ENCODE data around the gene KHK.
A peak's percentile ranks its signal among the peaks of the same experiment; 100 is the strongest.

KHK gene

DNA sequence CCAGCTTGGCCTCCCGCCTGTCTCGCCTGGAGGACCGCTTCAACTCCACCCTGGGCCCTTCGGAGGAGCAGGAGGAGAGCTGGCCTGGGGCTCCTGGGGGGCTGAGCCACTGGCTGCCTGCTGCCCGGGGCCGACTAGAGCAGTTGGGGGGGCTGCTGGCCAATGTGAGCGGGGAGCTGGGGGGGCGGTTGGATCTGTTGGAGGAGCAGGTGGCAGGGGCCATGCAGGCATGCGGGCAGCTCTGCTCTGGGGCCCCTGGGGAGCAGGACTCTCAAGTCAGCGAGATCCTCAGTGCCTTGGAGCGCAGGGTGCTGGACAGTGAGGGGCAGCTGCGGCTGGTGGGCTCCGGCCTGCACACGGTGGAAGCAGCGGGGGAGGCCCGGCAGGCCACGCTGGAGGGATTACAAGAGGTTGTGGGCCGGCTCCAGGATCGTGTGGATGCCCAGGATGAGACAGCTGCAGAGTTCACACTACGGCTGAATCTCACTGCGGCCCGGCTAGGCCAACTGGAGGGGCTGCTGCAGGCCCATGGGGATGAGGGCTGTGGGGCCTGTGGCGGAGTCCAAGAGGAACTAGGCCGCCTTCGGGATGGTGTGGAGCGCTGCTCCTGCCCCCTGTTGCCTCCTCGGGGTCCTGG is 3.7 kb upstream of the KHK start:
- no peak for DNase-seq

DNA sequence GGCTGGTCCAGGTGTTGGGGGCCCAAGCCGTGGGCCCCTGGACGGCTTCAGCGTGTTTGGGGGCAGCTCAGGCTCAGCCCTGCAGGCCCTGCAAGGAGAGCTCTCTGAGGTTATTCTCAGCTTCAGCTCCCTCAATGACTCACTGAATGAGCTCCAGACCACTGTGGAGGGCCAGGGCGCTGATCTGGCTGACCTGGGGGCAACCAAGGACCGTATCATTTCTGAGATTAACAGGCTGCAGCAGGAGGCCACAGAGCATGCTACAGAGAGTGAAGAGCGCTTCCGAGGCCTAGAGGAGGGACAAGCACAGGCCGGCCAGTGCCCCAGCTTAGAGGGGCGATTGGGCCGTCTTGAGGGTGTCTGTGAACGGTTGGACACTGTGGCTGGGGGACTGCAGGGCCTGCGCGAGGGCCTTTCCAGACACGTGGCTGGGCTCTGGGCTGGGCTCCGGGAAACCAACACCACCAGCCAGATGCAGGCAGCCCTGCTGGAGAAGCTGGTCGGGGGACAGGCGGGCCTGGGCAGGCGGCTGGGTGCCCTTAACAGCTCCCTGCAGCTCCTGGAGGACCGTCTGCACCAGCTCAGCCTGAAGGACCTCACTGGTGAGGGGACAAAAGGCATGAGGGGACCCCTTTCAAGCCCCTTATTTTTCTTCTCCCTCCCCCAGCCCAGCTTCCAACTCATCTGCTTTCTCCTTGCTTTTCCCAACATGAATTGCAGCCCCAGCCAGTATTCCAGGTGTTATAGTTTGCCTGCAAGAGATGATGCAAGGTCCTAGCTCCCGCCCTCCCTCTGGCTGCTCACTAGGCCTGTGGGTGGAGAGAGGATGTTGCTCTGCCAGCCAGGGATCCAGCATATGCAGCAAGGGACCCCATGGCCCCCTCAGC is 2.9 kb upstream of the KHK start:
- DNase-seq: no peak

DNA sequence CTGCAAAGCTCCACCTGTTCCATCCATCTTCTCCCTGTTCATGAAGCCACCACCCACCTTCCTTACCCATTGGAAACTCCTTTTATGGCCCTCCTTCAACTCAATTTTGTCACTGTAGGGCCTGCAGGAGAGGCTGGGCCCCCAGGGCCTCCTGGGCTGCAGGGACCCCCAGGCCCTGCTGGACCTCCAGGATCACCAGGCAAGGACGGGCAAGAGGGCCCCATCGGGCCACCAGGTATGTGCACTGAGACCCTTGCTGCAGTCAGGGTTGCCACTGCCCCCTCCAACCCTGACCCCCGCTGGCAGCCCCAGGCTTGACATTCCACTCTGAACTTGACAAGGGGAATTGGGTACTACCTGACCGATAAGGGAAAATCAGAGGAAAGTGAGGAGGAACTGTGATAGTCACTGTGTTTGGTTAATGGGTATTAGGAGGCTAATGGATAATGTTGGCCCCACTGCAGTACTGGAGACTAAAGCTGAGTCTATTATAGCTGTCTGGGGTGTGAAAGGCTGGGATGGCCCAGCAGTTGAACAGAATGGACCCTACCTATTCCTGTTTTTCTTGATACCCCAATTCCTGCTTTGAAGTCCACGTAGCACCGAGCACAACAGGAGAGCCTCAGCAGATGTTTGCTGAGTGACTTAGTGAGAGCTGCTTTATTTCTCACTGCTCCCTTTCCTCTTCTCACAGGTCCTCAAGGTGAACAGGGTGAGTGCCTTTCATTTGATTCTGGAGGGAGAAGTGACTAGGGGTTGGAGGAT is 2.1 kb upstream of the KHK start:
- DNase-seq: no peak

DNA sequence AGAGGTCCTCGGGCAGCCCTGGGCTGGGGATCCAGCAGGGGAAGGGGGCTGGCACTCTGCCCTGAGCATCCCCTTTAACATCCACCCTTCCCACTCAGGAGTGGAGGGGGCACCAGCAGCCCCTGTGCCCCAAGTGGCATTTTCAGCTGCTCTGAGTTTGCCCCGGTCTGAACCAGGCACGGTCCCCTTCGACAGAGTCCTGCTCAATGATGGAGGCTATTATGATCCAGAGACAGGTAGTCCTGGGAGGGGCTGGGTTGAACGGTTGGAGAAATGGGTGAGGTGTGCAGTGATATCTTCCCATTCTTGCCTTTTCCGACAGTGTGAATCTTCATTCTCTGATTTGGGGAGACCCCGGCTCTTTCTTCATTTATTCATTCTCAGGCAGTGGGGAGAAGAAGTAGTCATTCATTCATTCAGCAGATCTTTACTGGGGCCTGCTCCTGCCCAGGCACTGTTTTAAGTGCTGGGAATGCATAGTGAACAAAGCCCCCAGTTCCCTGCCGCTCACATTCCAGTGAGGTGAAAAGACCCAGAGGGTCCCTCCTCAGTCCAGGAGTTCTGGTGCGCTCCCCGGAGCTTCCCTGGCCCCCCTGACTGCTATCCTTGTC is 1.4 kb upstream of the KHK start:
- no peak for DNase-seq

DNA sequence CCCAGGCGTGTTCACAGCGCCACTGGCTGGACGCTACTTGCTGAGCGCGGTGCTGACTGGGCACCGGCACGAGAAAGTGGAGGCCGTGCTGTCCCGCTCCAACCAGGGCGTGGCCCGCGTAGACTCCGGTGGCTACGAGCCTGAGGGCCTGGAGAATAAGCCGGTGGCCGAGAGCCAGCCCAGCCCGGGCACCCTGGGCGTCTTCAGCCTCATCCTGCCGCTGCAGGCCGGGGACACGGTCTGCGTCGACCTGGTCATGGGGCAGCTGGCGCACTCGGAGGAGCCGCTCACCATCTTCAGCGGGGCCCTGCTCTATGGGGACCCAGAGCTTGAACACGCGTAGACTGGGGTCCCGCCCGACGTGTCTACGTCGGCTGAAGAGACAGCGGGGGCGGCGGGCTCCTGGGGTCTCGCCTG is 891 bp upstream of the KHK start:
- DNase-seq: peak; percentile 36

DNA sequence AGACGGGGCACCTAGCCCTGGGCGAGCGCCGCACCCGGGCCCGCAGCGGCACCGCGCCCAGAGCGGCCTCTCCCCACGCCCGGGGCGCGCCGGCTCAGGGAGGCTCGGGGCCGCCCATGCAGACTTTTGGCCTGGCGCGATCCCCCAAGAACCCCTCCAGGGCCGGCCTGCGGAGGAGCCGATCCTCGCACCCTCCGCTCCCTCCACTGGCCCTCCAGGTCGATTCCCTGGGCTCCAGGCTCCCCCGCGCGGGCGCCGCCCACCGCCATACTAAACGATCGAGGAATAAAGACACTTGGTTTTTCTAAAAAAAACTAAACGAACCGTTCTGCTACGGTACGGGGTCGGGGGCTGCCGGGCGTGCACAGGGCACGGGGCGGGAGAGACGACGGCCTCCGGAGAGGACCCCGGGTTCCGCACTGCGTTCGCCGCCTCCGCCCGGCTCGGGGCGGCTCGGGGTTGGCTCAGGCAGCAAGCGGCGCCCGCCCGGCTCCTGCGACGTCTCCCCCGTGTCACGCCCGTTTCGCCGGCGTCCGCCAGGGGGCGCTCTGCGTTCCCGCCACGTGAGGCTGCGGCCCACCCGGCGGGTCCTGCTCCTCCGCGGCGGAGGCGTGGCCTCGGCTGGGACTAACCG is 365 bp upstream of the KHK start:
- DNase-seq: peak; percentile 97

DNA sequence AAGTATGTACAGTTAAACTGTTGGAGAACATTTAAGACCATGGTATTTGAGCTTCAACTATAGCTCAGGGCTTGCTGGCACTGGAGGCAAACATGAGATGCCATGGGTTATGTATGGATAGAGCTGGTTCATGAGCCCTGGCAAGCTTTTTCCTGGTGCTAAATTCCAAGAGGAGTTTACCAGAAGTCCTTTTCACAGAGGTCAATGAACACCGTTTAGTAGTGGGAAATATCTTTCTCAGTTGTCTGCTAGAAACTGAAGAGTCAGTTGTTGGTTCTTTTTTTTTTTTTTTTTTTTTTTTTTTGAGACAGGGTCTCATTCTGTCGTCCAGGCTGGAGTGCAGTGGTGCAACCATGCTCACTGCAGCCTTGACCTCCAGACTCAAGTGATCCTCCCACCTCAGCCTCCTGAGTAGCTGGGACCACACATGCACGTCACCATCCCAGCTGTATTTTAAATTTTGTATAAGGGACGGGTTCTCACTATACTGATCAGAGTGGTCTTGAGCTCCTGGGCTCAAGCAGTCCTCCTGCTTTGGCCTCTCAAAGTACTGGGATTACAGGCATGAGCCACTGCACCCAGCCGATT is 1.3 kb downstream of the KHK start:
- DNase-seq: no peak

DNA sequence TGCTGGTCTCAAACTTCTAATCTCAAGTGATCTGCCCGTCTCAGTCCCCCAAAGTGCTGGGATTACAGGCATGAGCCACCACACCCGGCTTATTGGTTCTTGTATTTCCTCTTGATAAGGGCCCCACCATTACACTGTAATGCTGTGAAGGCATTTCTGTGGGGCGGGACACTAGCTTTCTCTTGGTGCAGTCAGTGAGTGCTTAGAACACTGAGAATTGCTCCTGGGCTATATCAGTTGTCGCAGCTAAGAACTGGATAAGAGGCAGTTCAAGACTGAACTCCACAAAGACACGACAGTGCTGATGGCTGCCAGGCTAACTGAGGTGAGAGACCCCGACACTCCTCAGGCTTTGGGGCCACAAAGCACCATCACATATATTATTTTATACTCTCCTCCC is 2.1 kb downstream of the KHK start:
- no peak for DNase-seq

DNA sequence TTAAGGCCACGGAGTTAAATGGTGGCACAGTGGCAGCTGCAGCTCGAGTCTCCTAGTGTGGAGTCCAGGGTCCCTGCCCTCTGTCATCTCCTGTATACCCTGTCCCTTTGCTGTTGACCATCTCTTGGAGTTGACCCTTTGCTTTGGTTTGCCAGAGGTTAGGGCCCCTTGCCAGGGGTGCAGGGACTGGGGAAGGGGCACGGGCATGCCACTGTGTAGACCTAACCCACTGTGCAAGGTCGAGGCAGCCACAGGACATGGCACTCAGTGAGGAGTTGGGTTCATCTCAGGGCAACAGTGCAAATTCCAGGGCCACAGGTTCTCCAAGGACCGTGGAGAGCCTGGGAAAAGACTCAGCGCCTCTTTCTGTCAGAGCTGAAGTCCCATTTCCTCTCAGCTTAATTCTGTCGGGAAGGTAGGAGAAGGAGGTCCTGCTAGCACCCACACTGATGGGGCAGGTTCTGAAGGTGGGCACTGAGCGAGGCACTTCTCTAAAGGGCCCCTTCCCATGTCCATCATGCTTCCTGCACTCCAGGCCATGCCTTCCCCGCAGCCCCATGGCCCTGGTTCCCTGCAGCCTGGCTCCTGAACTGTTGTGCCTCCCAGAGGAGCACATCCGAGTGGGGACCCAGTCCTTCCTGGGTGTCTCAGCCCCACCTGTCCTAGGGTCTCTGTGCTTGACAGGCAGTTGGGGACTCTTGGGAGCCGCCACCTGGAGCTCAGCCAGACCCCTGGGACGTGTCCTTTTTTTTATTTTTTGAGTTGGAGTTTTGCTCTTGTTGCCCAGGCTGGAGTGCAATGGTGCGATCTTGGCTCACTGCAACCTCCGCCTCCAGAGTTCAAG is 2.8 kb downstream of the KHK start:
- DNase-seq: no peak

DNA sequence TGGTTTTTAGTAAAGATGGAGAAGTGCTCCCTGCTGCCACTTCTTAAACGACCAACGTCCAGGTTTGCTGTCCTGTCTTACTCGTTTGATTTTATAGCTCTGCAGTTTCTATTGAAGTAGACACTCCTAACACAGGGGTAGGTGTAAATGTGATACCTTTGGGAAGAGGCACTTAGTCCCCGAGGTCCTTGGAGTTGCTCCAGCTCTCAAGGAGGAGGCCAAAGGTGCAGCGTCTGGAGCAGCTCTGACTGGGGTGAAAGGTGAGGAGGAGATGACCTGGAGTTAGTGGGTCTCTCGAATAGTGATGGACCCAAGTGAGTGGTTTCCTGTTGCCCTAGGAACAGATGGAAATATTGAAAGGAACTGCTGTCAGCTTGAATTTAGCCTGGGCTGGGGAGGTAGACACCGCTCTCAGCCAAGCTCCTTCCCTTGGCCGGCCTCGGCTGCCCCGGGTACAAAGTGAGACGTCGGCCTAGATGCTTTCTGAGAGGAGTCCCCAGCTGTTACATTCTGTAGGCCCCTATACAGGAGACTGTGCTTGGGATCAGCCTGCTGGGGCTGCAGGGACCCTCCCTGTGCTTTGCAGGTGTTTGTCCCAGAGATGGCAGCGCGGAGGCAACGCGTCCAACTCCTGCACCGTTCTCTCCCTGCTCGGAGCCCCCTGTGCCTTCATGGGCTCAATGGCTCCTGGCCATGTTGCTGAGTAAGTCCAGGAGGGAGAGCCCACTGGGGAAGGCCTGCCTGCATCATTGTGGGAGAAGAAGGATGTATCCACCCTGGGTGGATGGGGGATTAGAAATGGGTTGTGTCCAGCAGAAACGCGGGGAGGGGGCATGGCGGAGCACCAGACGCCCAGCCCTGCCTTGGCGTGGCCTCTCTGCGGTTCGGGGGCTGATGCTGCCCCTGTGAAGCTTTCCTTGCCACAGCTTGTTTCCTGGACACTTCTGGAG is 5.4 kb downstream of the KHK start:
- DNase-seq: no peak

DNA sequence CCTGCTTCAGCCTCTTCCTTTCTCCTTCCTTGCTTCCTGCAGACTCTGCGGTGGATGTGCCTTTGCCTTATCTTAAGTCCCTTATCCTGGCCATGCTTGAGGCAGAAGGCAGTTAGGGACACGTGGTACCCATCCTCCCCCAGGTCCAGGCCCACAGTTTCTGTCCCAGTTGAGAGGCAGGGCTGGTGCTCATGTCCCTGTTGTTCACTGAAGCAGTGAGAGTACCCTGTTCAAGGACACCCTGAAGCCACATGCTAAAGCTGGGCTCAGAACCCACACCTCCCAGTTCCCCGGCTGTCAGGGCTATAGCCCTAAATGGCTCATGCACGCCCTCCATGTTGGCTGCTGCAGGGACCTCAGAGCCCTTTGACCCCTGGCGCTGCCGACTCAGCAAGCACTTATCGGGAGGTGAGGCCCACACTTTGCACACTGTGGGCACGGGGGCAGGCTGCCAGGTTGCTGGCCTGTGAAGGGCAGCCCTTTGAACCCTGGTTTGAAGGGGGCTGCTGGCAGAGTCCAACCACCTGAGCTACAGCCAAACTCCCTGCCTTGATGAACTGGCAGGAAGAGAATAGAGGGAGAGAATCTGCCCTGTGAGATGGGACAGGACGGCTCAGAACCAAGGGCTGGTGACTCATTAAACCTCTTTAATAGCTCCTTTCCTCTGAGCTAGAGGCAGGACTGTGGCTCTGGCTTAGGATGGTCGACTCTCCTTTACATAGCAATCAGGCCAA is 6.3 kb downstream of the KHK start:
- no peak for DNase-seq

DNA sequence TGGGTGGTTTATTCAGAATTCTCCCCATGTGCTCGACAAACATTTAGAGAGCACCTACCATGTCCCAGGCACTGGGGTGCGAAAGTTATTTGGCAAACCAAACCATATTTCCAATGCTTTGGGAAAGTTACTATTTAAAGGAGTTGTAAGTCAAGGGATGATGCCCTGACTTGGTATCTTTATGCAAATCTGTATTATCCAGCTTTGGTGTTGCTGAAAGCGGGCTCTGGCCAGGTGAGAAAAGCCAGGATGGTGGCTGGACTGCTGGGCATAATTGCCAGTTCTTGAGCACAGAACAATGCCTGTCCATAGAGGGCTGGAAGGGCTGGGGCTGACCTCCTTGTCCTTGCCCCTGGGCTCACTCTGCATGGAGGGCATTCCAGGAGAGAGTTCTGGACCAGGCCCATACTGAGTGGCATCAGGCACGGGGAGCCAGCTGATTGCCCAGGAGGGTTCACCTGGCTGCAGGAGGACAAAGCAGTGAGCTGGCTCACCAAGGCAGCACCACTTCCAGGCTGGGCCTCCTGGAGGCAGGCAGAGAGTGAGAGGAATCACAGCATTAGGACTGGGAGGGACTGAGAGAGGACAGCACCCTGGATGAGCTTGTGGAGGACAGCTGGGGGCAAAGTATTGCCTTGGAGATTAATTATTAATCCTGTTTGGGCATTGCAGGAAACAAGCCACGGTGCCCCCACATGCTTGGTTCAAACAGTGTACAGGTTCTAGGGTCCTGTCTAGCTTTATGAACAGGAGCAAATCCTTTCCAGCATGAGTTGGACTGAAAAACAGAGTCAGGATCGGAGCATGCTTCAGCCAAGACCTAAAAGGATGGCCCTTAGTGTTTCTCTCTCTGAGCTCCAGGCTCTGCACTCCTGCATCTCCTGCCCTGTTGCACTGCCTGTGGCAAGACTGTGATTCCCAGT is 7.1 kb downstream of the KHK start:
- no peak for DNase-seq

DNA sequence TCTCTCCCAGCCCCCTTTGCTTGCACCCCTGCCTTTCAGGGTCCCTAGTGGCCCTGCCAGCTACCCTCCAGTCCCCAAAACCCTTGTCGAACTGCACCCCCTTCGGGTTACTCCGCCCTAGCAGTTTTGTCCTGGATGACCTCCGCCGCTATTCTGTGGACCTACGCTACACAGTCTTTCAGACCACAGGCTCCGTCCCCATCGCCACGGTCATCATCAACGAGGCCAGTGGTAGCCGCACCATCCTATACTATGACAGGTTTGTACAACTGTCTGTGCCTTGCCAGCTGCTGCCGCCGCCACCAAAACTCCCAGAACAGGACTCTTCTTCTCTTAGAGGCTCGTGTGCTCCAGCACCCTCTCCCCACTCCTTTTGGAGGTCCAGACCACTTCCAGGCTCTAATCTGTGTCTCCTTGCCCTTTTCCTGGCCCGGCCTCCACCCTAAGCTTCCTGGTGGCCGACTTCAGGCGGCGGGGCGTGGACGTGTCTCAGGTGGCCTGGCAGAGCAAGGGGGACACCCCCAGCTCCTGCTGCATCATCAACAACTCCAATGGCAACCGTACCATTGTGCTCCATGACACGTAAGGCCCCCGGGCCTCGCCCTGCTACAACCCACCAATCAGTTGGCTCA is 7.9 kb downstream of the KHK start:
- DNase-seq: no peak

DNA sequence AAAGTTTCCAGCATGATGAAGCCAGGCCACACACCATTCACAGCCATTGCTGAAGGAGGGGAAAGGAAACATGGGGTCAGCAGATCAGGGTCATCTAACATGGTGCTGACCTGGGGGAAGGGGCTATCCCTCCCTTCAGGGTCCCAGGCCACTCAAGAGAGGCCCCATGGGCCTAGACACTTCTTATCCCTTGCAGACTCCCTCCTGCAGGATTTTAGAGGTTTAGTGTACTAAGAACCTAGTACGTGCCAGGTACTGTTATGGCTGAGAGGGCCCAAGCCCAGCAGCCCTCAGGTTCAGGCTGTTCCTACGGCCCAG is 8.8 kb downstream of the KHK start:
- DNase-seq: no peak

DNA sequence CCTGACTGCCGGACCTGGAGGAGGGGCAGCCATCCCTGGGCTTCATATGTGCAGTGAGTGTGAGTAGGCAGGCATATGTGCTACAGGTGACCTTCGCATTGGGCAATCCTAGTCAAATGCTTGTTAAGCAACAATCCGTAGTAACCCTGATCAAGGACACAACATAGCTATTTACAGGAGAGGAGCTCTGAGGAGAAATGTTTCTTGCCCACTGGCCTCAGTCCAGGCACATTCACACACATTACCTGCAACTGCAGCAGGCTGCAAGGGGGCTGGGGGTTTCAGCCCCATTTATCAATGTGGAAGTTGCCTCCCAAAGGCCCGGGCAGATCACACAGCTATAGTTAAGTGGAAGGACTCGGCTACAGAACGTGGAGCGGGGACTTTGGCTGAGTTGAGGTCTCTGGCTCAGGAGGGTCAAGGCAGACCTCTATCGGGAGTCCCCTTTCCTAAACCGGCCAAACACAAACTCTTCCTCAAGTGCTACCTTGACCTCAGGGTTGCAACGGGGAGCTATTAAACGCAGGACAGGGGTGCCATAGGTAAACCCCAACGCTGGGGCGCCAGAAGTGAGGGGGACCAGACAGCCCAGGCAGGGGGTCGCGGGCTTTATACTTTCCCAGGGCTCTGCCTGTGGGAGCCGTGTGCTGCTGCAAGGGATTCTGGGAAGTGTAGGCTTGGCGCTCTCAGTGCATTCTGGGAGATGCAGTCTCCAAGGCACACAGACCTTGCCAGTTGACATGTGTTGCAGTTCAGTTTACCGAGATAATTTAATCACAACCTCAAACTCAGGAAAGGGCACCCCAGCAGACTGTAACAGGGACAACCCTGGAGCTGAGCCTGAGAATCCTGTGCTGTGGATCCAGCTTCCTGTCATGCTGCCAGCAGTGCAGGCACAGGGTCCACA is 9.4 kb downstream of the KHK start:
- peak; percentile 49 for DNase-seq

DNA sequence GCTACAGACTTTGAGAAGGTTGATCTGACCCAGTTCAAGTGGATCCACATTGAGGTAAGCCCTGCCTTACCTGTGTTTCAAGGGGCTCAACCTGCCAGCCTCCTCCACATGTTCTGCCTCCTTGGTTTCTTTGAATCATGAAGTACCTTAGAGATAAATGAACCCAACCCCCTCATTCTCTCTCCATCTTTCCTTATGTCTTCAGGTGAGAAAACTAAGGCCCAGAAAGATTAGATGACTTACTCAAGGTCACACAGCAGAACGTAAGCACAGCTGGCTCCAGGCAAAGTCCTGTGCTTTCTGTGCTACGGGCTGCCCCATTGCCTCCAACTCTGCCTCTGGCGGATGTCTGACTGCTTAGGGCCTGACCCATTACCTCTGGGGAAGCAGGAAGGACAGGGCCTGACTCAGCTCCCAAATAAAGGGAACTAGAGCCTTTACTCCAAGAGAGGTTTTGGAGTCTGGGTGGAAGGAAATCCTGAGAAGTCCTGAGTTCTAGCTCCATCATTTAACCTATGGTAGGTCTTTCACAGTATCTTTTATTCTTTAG is 10.3 kb downstream of the KHK start:
- peak; percentile 36 for DNase-seq

DNA sequence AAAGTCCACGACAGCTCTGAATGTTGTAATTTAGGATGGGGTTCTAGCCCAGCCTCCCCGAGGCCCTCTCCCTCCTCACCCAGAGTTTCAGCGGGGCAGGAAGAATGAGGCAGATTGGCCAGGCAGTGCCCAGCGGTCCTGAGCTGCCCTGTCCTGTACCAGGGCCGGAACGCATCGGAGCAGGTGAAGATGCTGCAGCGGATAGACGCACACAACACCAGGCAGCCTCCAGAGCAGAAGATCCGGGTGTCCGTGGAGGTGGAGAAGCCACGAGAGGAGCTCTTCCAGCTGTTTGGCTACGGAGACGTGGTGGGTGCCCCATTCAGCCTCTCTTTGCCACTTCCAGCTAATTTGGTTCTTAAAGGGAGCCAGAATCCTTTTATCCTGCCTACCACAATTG is 10.8 kb downstream of the KHK start:
- DNase-seq: no peak
